HepG2 (cell line): ENCODE results near the gene EFNA3. TPM values are rescaled to one million over a fixed set of nuclear protein-coding genes. Genes with fewer than 3 reads are reported as not detected.
A peak's percentile ranks its signal among the peaks of the same experiment; 100 is the strongest.

Experiments
- ASH2L ChIP-seq: fragments of 300-600, 200-600 bp; sonication (generic); IDR thresholded peaks from 2 replicates; pipeline ENCODE4 v1.7.0; 2017; ENCODE audit warnings: low read depth, mild to moderate bottlenecking, moderate library complexity, mixed read lengths, low read length; ENCODE audit not compliant: insufficient read length
- CBX1 ChIP-seq: IDR thresholded peaks from one replicate; pipeline ENCODE4 v1.6.1; 2016; ENCODE audit warnings: antibody characterized with exemption, low read depth
- CC2D1A ChIP-seq: sonication (generic); formaldehyde crosslinking; IDR thresholded peaks from 2 replicates; pipeline ENCODE4 v1.8.1; 2023; ENCODE audit warnings: mild to moderate bottlenecking, missing genetic modification reagents
- HNF1A ChIP-seq, 2 experiments: sonication (generic) in 1 of 2; formaldehyde crosslinking in 1 of 2; IDR thresholded peaks; 2 replicates each; pipeline versions ENCODE4 v1.4.0 to v1.6.1; 2016 to 2020; ENCODE audit warnings: borderline replicate concordance in 1 of 2, low read depth in 1 of 2, mild to moderate bottlenecking in 1 of 2, missing genetic modification reagents in 1 of 2
- HOXD1 ChIP-seq: sonication (generic); formaldehyde crosslinking; IDR thresholded peaks from 2 replicates; pipeline ENCODE4 v1.5.0; 2020; ENCODE audit warnings: missing genetic modification reagents
- IKZF4 ChIP-seq: sonication (generic); formaldehyde crosslinking; IDR thresholded peaks from 2 replicates; pipeline ENCODE4 v1.5.1; 2020; ENCODE audit warnings: borderline replicate concordance, mild to moderate bottlenecking, low read depth, missing genetic modification reagents; ENCODE audit errors: not compliant biosample characterization
- KDM2A ChIP-seq: sonication (generic); formaldehyde crosslinking; IDR thresholded peaks from 2 replicates; pipeline ENCODE4 v1.4.0; 2020; ENCODE audit warnings: low read depth, missing genetic modification reagents, borderline replicate concordance
- LCORL ChIP-seq, 2 experiments: fragments of 450-650 bp in 1 of 2; sonication (generic) in 1 of 2; formaldehyde crosslinking in 1 of 2; IDR thresholded peaks; 2 replicates each; pipeline versions ENCODE4 v1.5.0 to v1.6.1; 2017 to 2020; ENCODE audit warnings: antibody characterized with exemption in 1 of 2, missing genetic modification reagents in 1 of 2
- NFIC ChIP-seq: IDR thresholded peaks from 2 replicates; pipeline ENCODE4 v1.6.1; 2012; ENCODE audit warnings: mild to moderate bottlenecking, low read length, inconsistent platforms
- PAWR ChIP-seq: sonication (generic); formaldehyde crosslinking; IDR thresholded peaks from 2 replicates; pipeline ENCODE4 v1.4.0; 2020; ENCODE audit warnings: missing genetic modification reagents, mild to moderate bottlenecking, borderline replicate concordance
- STAG1 ChIP-seq: sonication (generic); formaldehyde crosslinking; IDR thresholded peaks from 2 replicates; pipeline ENCODE4 v1.4.0; 2020; ENCODE audit warnings: missing genetic modification reagents
- SYNCRIP ChIP-seq: fragments of 200-400 bp; formaldehyde crosslinking; IDR thresholded peaks from 2 replicates; pipeline ENCODE4 v1.6.1; 2018; ENCODE audit warnings: mild to moderate bottlenecking, low read depth, low read length; ENCODE audit not compliant: insufficient read depth
- TBP ChIP-seq: sonication (generic); formaldehyde crosslinking; IDR thresholded peaks from 2 replicates; pipeline ENCODE4 v1.5.0; 2020; ENCODE audit warnings: missing genetic modification reagents
- TFDP1 ChIP-seq: IDR thresholded peaks from 2 replicates; pipeline ENCODE4 v1.6.1; 2016; ENCODE audit warnings: missing compliant biosample characterization, missing genetic modification reagents, borderline replicate concordance
- THAP9 ChIP-seq: sonication (generic); formaldehyde crosslinking; IDR thresholded peaks from 2 replicates; pipeline ENCODE4; 2020; ENCODE audit warnings: missing genetic modification reagents, mild to moderate bottlenecking, borderline replicate concordance
- ZFYVE20 ChIP-seq: sonication (generic); formaldehyde crosslinking; IDR thresholded peaks from 2 replicates; pipeline ENCODE4 v1.8.0; 2023; ENCODE audit warnings: low read depth, mild to moderate bottlenecking, moderate library complexity, missing genetic modification reagents, borderline replicate concordance
- ZNF256 ChIP-seq: sonication (generic); formaldehyde crosslinking; conservative IDR thresholded peaks from 2 replicates; pipeline ENCODE4 v1.4.0; 2020; ENCODE audit warnings: missing genetic modification reagents
- ZNF614 ChIP-seq: IDR thresholded peaks from 2 replicates; pipeline ENCODE4 v1.6.1; 2018; ENCODE audit warnings: missing biosample characterization, missing genetic modification reagents, inconsistent platforms, borderline replicate concordance
- ZNF7 ChIP-seq: IDR thresholded peaks from 2 replicates; pipeline ENCODE4 v1.6.1; 2016; ENCODE audit warnings: missing biosample characterization, missing genetic modification reagents
- ZNF737 ChIP-seq: sonication (generic); formaldehyde crosslinking; IDR thresholded peaks from 2 replicates; pipeline ENCODE4 v1.5.0; 2020; ENCODE audit warnings: missing genetic modification reagents, mild to moderate bottlenecking, borderline replicate concordance
- ZNF75D ChIP-seq: sonication (generic); formaldehyde crosslinking; IDR thresholded peaks from 2 replicates; pipeline ENCODE4 v1.8.1; 2023; ENCODE audit warnings: missing genetic modification reagents, mild to moderate bottlenecking, borderline replicate concordance
- polyA plus RNA-seq, 8 experiments: library from polyadenylated mRNA; depleted of rRNA in 3 of 8; stranded (reverse) in 7 of 8; unstranded in 1 of 8; fragments of >200 nt; fragmentation: Illumina TruSeq in 4 of 8; extraction: Trizol in 4 of 8; gene quantifications; 2 replicates each; pipeline versions ENCODE4 v1.2.1 to v1.2.3, GENCODE V29; 2011 to 2016; ENCODE audit warnings: low read depth in 4 of 8, missing spikeins in 1 of 8, mixed read lengths in 1 of 8; ENCODE audit not compliant: insufficient read depth in 1 of 8
- total RNA-seq, 5 experiments: library from RNA; depleted of rRNA; stranded (reverse); fragments of >200 nt; fragmentation: Illumina TruSeq; extraction: Trizol; gene quantifications; 2 replicates each; pipeline ENCODE4 v1.2.3, GENCODE V29; 2016; ENCODE audit warnings: low read depth in 1 of 5

The EFNA3 gene
- total and polyA plus RNA-seq, 2 of the 13 experiments (the other 11 are each of a cell fraction or from before 2014, with no cell fraction given), result 1.0 to 5.7 TPM

GRCh38 chr1:155135415-155136028 lies 56.9 kb downstream of the EFNA3 start, which contains the start of gene SLC50A1 (continued):
- no peak; the same call in 1 of the 2 replicates for TF ChIP-seq THAP9 (CRISPR knock-in tag)
- peak; percentile 99 for TF ChIP-seq KDM2A (CRISPR knock-in tag)
- no peak for TF ChIP-seq CBX1
- TF ChIP-seq IKZF4 (CRISPR knock-in tag), result peak; percentile 49
- no peak for TF ChIP-seq ZNF75D (CRISPR knock-in tag)
- TF ChIP-seq CC2D1A (CRISPR knock-in tag), result no peak
- no peak for TF ChIP-seq SYNCRIP
- TF ChIP-seq ZNF614, result no peak; the same call in 1 of the 2 replicates
- TF ChIP-seq TBP, result no peak
- TF ChIP-seq NFIC, result no peak
- TF ChIP-seq ZNF7 (CRISPR knock-in tag), result peak; percentile 41; the same call in 1 of the 2 replicates
- TF ChIP-seq STAG1 (CRISPR knock-in tag), result no peak
- 0 out of 2 replicates have a peak, but pooled peaks have one; percentile 44 for TF ChIP-seq PAWR (CRISPR knock-in tag)
- TF ChIP-seq HOXD1 (CRISPR knock-in tag), result no peak
- TF ChIP-seq ZNF256, result 0 out of 2 replicates have a peak, but pooled peaks have one; percentile 69
- TF ChIP-seq ASH2L, result peak; percentile 65
- peak; percentile 34; the same call in 1 of the 2 replicates for TF ChIP-seq TFDP1 (CRISPR knock-in tag)
- TF ChIP-seq HNF1A (IDR thresholded peaks at IDR 0.05; ENCODE audit: low read depth), result no peak
- peak; percentile 77; the same call in 1 of the 2 replicates for TF ChIP-seq HNF1A (CRISPR knock-in tag; IDR thresholded peaks at IDR 0.05; ENCODE audit: borderline replicate concordance)
- TF ChIP-seq ZFYVE20, result no peak; the same call in 1 of the 2 replicates
- TF ChIP-seq ZNF737 (CRISPR knock-in tag), result no peak
- TF ChIP-seq LCORL (IDR thresholded peaks at IDR 0.05), result no peak
- peak; percentile 49; the same call in 1 of the 2 replicates for TF ChIP-seq LCORL (CRISPR knock-in tag; IDR thresholded peaks at IDR 0.05)
